ENCODE data around the gene FAM107B.
"Not testable (repeated sequence)": the region's sequence is repeated elsewhere in the genome, so short reads cannot be mapped to it uniquely, and the experiment has no call there.

The FAM107B gene

GRCh38 chr10:14727924-14728323, 46.8 kb downstream of the FAM107B start:
- Histone ChIP-seq H3K4me1 (ENCODE audit: control insufficient read depth, insufficient read depth, low read length) (no peaks in the 10 kb centered on the region), H3K4me3 (ENCODE audit: low read length) (no peak overlapping the region), H3K9ac (ENCODE audit: low read depth, low read length) (no peak overlapping the region), H3K9me3 (replicated peaks; ENCODE audit: low read length) (no peaks in the 10 kb centered on the region), H3K36me3 (ENCODE audit: insufficient read depth, low read length) (no peaks in the 10 kb centered on the region), H3K4me2 (ENCODE audit: low read length) (no peak overlapping the region), H3K27me3 (ENCODE audit: control insufficient read depth, insufficient read depth, low read length) (peaks cover 15% of the 10 kb centered on the region)

DNA sequence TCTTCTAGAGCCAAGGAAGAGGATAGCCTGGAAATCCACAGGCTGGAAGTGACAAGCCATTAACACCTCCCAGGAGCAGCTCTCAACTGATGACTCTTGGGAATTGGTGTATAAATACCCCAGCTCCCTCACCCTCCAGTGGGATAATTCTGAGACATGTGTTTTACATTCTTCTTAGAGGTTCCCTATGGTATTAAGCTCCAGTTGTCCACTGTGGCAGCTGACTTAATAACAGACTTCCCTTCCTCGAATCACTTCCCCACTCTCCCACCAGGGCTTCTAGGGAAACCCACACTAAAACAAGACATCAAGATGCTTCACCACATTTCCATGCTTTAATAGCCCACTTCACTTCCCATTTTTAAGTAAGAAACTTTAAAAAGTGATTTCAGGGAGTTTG, 47.2 kb downstream of the FAM107B start:
- Histone ChIP-seq H3K4me3 (ENCODE audit: low read length) (no peak overlapping the region), H3K4me2 (ENCODE audit: low read length) (no peak overlapping the region), H3K9me3 (replicated peaks; ENCODE audit: low read length) (no peaks in the 10 kb centered on the region), H3K4me1 (ENCODE audit: control insufficient read depth, insufficient read depth, low read length) (no peaks in the 10 kb centered on the region), H3K27me3 (ENCODE audit: control insufficient read depth, insufficient read depth, low read length) (peaks cover 15% of the 10 kb centered on the region), H3K36me3 (ENCODE audit: insufficient read depth, low read length) (no peaks in the 10 kb centered on the region), H3K9ac (ENCODE audit: low read depth, low read length) (no peak overlapping the region)

DNA sequence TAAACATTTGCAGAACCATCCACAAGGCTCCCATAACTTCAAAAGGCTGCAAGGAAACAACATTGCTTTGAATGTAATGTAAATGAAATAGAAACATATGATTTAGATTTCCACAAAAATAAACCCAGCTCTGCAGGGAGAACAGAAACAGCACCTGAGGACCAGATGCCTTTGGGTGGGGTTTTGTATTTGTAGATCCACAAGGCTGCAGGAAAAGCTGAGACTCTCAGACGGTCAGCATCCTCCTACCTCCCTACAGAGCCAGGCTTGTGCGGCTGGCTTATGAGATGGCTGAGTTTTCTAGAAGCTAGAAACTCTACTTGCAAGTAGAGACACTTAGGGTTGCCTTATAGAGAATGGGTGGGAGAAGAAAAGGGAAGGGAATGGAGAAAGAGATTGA, 49.8 kb downstream of the FAM107B start:
- Histone ChIP-seq H3K4me2 (ENCODE audit: low read length) (no peak overlapping the region), H3K27me3 (ENCODE audit: control insufficient read depth, insufficient read depth, low read length) (peaks cover 12% of the 10 kb centered on the region), H3K9ac (ENCODE audit: low read depth, low read length) (no peak overlapping the region), H3K4me1 (ENCODE audit: control insufficient read depth, insufficient read depth, low read length) (no peaks in the 10 kb centered on the region), H3K4me3 (ENCODE audit: low read length) (no peak overlapping the region), H3K9me3 (replicated peaks; ENCODE audit: low read length) (no peaks in the 10 kb centered on the region), H3K36me3 (ENCODE audit: insufficient read depth, low read length) (no peaks in the 10 kb centered on the region)

- no peak overlapping the region for H3K9ac ChIP-seq (ENCODE audit: low read depth, low read length)
- H3K36me3 ChIP-seq (ENCODE audit: insufficient read depth, low read length), result no peaks in the 10 kb centered on the region
- peaks cover 12% of the 10 kb centered on the region for H3K27me3 ChIP-seq (ENCODE audit: control insufficient read depth, insufficient read depth, low read length)
- H3K4me2 ChIP-seq (ENCODE audit: low read length), result no peak overlapping the region
- no peak overlapping the region for H3K4me3 ChIP-seq (ENCODE audit: low read length)
- no peaks in the 10 kb centered on the region for H3K4me1 ChIP-seq (ENCODE audit: control insufficient read depth, insufficient read depth, low read length)
- no peaks in the 10 kb centered on the region for H3K9me3 ChIP-seq (replicated peaks; ENCODE audit: low read length)
These were observed 51.5 kb downstream of the FAM107B start for GRCh38 chr10:14723052-14723689.

- no peaks in the 10 kb centered on the region for H3K27me3 ChIP-seq (ENCODE audit: control insufficient read depth, insufficient read depth, low read length)
- no peaks in the 10 kb centered on the region for H3K9me3 ChIP-seq (replicated peaks; ENCODE audit: low read length)
- no peak overlapping the region for H3K9ac ChIP-seq (ENCODE audit: low read depth, low read length)
- no peak overlapping the region for H3K4me3 ChIP-seq (ENCODE audit: low read length)
- H3K4me2 ChIP-seq (ENCODE audit: low read length), result no peak overlapping the region
- H3K4me1 ChIP-seq (ENCODE audit: control insufficient read depth, insufficient read depth, low read length), result no peaks in the 10 kb centered on the region
- H3K36me3 ChIP-seq (ENCODE audit: insufficient read depth, low read length), result no peaks in the 10 kb centered on the region
These were observed 57.1 kb downstream of the FAM107B start for GRCh38 chr10:14717552-14717951.

DNA sequence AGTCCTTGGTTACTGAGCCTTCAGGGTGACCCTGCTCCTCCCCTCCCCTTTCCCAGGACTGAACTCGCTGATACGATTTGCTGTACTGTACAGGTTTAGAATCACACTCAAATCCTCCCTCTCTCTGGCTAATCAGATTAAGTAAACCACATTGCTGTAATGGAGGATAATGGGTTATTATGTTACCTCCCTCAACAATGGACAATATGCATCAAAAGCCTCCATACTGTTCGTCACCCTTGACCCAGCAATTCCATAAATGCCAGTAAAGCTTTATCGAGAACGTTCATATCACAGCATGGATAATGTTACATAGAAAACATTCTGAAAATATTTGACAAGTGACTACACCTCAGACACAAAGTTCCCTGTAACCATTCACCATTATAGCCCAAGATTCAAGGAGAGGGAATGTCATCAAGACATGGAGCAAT, 61.7 kb downstream of the FAM107B start:
- Histone ChIP-seq H3K36me3 (ENCODE audit: insufficient read depth, low read length) (no peaks in the 10 kb centered on the region), H3K4me3 (ENCODE audit: low read length) (no peak overlapping the region), H3K9ac (ENCODE audit: low read depth, low read length) (no peak overlapping the region), H3K4me1 (ENCODE audit: control insufficient read depth, insufficient read depth, low read length) (no peaks in the 10 kb centered on the region), H3K9me3 (replicated peaks; ENCODE audit: low read length) (no peaks in the 10 kb centered on the region), H3K27me3 (ENCODE audit: control insufficient read depth, insufficient read depth, low read length) (no peaks in the 10 kb centered on the region), H3K4me2 (ENCODE audit: low read length) (no peak overlapping the region)

- not testable (repeated sequence) for H3K27me3 ChIP-seq (ENCODE audit: control insufficient read depth, insufficient read depth, low read length); H3K36me3 ChIP-seq (ENCODE audit: insufficient read depth, low read length); H3K4me3 ChIP-seq (ENCODE audit: low read length); H3K4me1 ChIP-seq (ENCODE audit: control insufficient read depth, insufficient read depth, low read length); H3K9ac ChIP-seq (ENCODE audit: low read depth, low read length); H3K9me3 ChIP-seq (replicated peaks; ENCODE audit: low read length); H3K4me2 ChIP-seq (ENCODE audit: low read length)
These were observed 65.4 kb downstream of the FAM107B start for GRCh38 chr10:14709344-14709743.

DNA sequence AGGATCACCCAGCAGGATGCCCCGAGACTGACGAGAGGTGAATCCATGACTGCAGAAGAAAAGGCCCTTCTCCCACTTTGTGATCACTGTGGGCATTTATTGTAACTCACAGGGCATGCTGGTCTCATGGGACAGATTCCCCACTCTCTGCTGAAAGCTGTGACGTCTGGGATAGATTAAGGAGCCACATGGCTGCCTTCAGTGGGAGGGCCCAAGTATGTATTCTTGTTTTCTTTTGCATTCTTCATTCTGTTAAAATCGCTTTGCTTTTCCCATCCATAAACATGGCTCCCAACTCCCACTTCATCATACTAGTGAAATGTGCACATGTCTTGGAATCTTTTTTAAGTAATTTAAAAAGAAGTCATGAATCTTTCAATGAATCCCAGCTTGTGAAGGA, 67.2 kb downstream of the FAM107B start:
- no peak overlapping the region for H3K9ac ChIP-seq (ENCODE audit: low read depth, low read length)
- H3K36me3 ChIP-seq (ENCODE audit: insufficient read depth, low read length), result no peaks in the 10 kb centered on the region
- H3K4me1 ChIP-seq (ENCODE audit: control insufficient read depth, insufficient read depth, low read length), result no peaks in the 10 kb centered on the region
- no peak overlapping the region for H3K4me2 ChIP-seq (ENCODE audit: low read length)
- H3K4me3 ChIP-seq (ENCODE audit: low read length), result no peak overlapping the region
- H3K9me3 ChIP-seq (replicated peaks; ENCODE audit: low read length), result no peaks in the 10 kb centered on the region
- peaks cover 6% of the 10 kb centered on the region for H3K27me3 ChIP-seq (ENCODE audit: control insufficient read depth, insufficient read depth, low read length)

DNA sequence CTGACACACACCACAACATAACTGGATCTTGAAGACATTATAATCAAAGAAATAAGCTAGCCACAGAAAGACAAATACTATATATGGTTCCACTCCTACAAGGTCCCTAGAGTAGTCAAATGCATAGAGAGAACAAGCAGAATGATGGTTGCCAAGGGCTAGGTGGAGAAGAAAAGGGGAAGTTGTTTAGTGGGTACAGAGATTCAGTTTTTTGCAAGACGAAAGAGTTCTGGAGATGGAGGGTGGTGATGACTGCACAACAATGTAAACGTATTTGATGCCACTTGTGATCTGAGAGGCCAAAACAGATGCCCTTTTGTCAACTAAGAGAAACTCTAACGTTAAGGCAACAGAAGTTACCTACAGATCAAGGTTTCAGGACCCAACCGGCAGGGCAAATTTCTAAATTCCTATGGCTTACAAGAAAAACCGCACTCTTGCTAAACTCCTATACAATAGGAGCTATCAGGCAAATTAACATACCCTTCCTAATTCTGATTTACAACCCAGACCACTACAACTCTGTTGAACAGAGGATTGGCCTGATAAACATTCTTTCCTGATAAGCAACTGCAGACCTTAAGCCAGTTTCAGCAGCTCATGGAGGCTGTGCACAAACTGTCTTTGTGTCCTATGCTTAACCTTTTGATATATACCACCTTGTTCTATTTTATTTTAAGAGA, 69.0 kb downstream of the FAM107B start:
- no peak overlapping the region for H3K4me3 ChIP-seq (ENCODE audit: low read length)
- no peak overlapping the region for H3K9ac ChIP-seq (ENCODE audit: low read depth, low read length)
- H3K36me3 ChIP-seq (ENCODE audit: insufficient read depth, low read length), result no peaks in the 10 kb centered on the region
- no peaks in the 10 kb centered on the region for H3K9me3 ChIP-seq (replicated peaks; ENCODE audit: low read length)
- no peaks in the 10 kb centered on the region for H3K4me1 ChIP-seq (ENCODE audit: control insufficient read depth, insufficient read depth, low read length)
- peaks cover 6% of the 10 kb centered on the region for H3K27me3 ChIP-seq (ENCODE audit: control insufficient read depth, insufficient read depth, low read length)
- no peak overlapping the region for H3K4me2 ChIP-seq (ENCODE audit: low read length)

DNA sequence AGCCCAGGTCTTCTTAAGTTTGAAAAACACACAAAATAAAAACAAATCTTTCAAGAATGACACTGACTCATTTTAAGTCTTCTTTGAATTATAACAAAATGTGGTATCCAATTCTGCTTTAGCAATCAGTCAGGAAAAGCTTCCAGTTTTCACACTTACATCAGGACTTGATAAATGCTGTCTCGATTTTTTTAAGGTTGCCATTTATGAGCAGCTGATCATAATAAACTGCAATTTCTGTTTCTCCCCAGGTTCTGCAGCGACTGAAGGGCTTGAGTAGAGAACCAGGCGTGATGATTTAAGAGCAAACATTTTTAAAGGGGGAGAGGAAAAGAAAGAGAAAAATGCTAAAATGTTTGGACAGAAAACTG, 71.1 kb downstream of the FAM107B start:
- no peak overlapping the region for H3K4me2 ChIP-seq (ENCODE audit: low read length)
- H3K9ac ChIP-seq (ENCODE audit: low read depth, low read length), result no peak overlapping the region
- H3K9me3 ChIP-seq (replicated peaks; ENCODE audit: low read length), result no peaks in the 10 kb centered on the region
- peaks cover 6% of the 10 kb centered on the region for H3K27me3 ChIP-seq (ENCODE audit: control insufficient read depth, insufficient read depth, low read length)
- no peaks in the 10 kb centered on the region for H3K4me1 ChIP-seq (ENCODE audit: control insufficient read depth, insufficient read depth, low read length)
- H3K4me3 ChIP-seq (ENCODE audit: low read length), result no peak overlapping the region
- H3K36me3 ChIP-seq (ENCODE audit: insufficient read depth, low read length), result no peaks in the 10 kb centered on the region

DNA sequence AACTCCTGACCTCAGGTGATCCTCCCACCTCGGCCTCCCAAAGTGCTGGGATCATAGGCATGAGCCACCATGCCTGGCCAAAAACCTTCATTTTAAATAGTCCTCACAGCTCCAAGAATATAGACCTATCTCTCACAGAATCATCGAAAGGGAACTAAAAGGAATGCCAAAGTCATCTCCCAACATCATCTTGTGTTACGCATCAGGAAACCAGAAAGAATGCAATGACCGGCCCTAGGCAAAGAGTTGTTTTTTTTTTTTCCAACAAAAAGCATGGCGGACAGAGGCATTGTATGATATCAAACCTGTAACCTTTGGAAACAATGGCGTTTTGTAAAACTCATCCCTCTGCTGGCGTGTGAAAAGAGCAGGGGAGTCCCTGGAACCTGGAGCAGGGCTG, 73.2 kb downstream of the FAM107B start:
- H3K9ac ChIP-seq (ENCODE audit: low read depth, low read length), result no peak overlapping the region
- no peak overlapping the region for H3K4me3 ChIP-seq (ENCODE audit: low read length)
- no peak overlapping the region for H3K4me2 ChIP-seq (ENCODE audit: low read length)
- no peaks in the 10 kb centered on the region for H3K36me3 ChIP-seq (ENCODE audit: insufficient read depth, low read length)
- H3K27me3 ChIP-seq (ENCODE audit: control insufficient read depth, insufficient read depth, low read length), result peaks cover 15% of the 10 kb centered on the region
- no peaks in the 10 kb centered on the region for H3K4me1 ChIP-seq (ENCODE audit: control insufficient read depth, insufficient read depth, low read length)
- H3K9me3 ChIP-seq (replicated peaks; ENCODE audit: low read length), result no peaks in the 10 kb centered on the region

- H3K27me3 ChIP-seq (ENCODE audit: control insufficient read depth, insufficient read depth, low read length), result peaks cover 9% of the 10 kb centered on the region
- no peaks in the 10 kb centered on the region for H3K9me3 ChIP-seq (replicated peaks; ENCODE audit: low read length)
- no peak overlapping the region for H3K9ac ChIP-seq (ENCODE audit: low read depth, low read length)
- no peaks in the 10 kb centered on the region for H3K36me3 ChIP-seq (ENCODE audit: insufficient read depth, low read length)
- no peaks in the 10 kb centered on the region for H3K4me1 ChIP-seq (ENCODE audit: control insufficient read depth, insufficient read depth, low read length)
- H3K4me2 ChIP-seq (ENCODE audit: low read length), result no peak overlapping the region
- no peak overlapping the region for H3K4me3 ChIP-seq (ENCODE audit: low read length)
These were observed 74.2 kb downstream of the FAM107B start for GRCh38 chr10:14700546-14700945.
